Measurements from ENCODE around the gene NKAIN1.

GRCh38 chr1:31142406-31142805 lies 97.3 kb downstream of the NKAIN1 start:
- TF ChIP-seq CTCF (conservative IDR thresholded peaks at IDR 0.05; ENCODE audit: low read depth, low read length), result no peak
- TF ChIP-seq EZH2 (IDR thresholded peaks at IDR 0.05; ENCODE audit: low read length, unreplicated experiment), result no peak
- no peak for TF ChIP-seq EZH2phosphoT487 (IDR thresholded peaks at IDR 0.05; ENCODE audit: borderline replicate concordance, low read length)
